ENCODE data around the gene PTPN4. TPM values are rescaled to one million over a fixed set of nuclear protein-coding genes. Genes with fewer than 3 reads are reported as not detected.

PTPN4 gene
- total and polyA plus RNA-seq, 10 of the 15 experiments (the other 5 are each of a cell fraction or from before 2014, with no cell fraction given), result 5.0 to 29.7 (median 23.7) TPM

GRCh38 chr2:119846021-119846420, 86.3 kb downstream of the PTPN4 start:
- WGBS (ENCODE audit: insufficient coverage, insufficient replicate concordance, low lambda C conversion rate, missing lambda C conversion rate), result 98% methylated on average over 3 of the region's 3 CpGs
- BruUV-seq (replicated peaks), result no TSS peak
- ChIA-PET SMC1A (ENCODE audit: uncharacterized antibody, unreplicated experiment) (no interaction called here), CTCF (no interaction called here), RAD21 (ENCODE audit: unreplicated experiment) (no interaction called here), POLR2A (no interaction called here)
- FAIRE-seq (no peak), DNase-seq (ENCODE audit: low read depth, low spot score) (no peak), ATAC-seq (no peak)
- Histone ChIP-seq H4K20me1 (ENCODE audit: control insufficient read depth, insufficient read depth) (no peaks in the 10 kb centered on the region), H3K79me2 (ENCODE audit: control insufficient read depth, insufficient read depth, low read length) (no peaks in the 10 kb centered on the region; the same call in 1 of the 2 replicates), H2AFZ (ENCODE audit: control insufficient read depth, low read depth, low read length) (no peak overlapping the region), H3K36me3 (ENCODE audit: control insufficient read depth in 2 of 2, insufficient read depth in 2 of 2, low read length in 1 of 2) (no peaks in the 10 kb centered on the region), H3K9ac (ENCODE audit: control insufficient read depth, insufficient read depth, low read length) (no peak overlapping the region), H3K27me3 (replicated peaks in 1 of 2; ENCODE audit: control insufficient read depth in 2 of 2, insufficient read depth in 2 of 2, low read length in 1 of 2) (no peaks in the 10 kb centered on the region), H3K9me3 (replicated peaks; ENCODE audit: control insufficient read depth, insufficient read depth, low read length) (peaks cover 12% of the 10 kb centered on the region), H3K4me3 (no peak overlapping the region), H3K4me1 (ENCODE audit: control insufficient read depth, insufficient read depth, low read length) (no peaks in the 10 kb centered on the region), H3K27ac (ENCODE audit: control insufficient read depth, insufficient read depth) (no peak overlapping the region), H3K4me2 (ENCODE audit: control insufficient read depth, insufficient read depth) (no peak overlapping the region)
- TF ChIP-seq DPF2 (IDR thresholded peaks at IDR 0.05) (no peak), PML (IDR thresholded peaks at IDR 0.05; ENCODE audit: low read length) (no peak), JUNB (IDR thresholded peaks at IDR 0.05) (no peak), ATF3 (IDR thresholded peaks at IDR 0.05; ENCODE audit: borderline replicate concordance, extremely low read depth, low read depth, low read length) (no peak), NRF1 (conservative IDR thresholded peaks at IDR 0.05; ENCODE audit: low read depth, low read length) (no peak), ZNF384 (IDR thresholded peaks at IDR 0.05; ENCODE audit: borderline replicate concordance, low read depth, low read length) (no peak), NKRF (conservative IDR thresholded peaks at IDR 0.05) (no peak), PAX8 (IDR thresholded peaks at IDR 0.05) (no peak), CBFB (IDR thresholded peaks at IDR 0.05; ENCODE audit: low read depth) (no peak), MAX (IDR thresholded peaks at IDR 0.05; ENCODE audit: low read depth, low read length) (no peak), BACH1 (IDR thresholded peaks at IDR 0.05; ENCODE audit: borderline replicate concordance) (no peak), BCLAF1 (IDR thresholded peaks at IDR 0.05) (no peak), POLR2A (IDR thresholded peaks at IDR 0.05; ENCODE audit: low read depth, low read length) (no peak)
- in situ Hi-C loops (cut with MboI), result no loop called here
- intact Hi-C loops (cut with micrococcal nuclease; ENCODE audit: unreplicated experiment), result no loop called here

Data from GM12878 (cell line).